ENCODE data around the gene IGFBP3.
"Not testable (repeated sequence)": the region's sequence is repeated elsewhere in the genome, so short reads cannot be mapped to it uniquely, and the experiment has no call there.

Gene IGFBP3

GRCh38 chr7:45920502-45921380 lies at the start of gene IGFBP3:
IGFBP3 (minus strand) TSS chr7:45921272; CDS start chr7:45921140, 132 bp downstream.
- DNase-seq (ENCODE audit: low read depth, low spot score), result no peak
- H3K27ac ChIP-seq, result no peak within 1 kb of the TSS

GRCh38 chr7:45970454-45970853 lies 49.4 kb upstream of the IGFBP3 start:
- DNase-seq (ENCODE audit: low read depth, low spot score), result no peak
- H3K27ac ChIP-seq, result no peak overlapping the region

- H3K27ac ChIP-seq, result no peak overlapping the region
Observed at GRCh38 chr7:45969940-45970339, 48.9 kb upstream of the IGFBP3 start.

GRCh38 chr7:45968856-45969541 lies 47.9 kb upstream of the IGFBP3 start:
- DNase-seq (ENCODE audit: low read depth, low spot score), result no peak
- no peak overlapping the region for H3K27ac ChIP-seq

More at GRCh38 chr7:45969940-45970339, 48.9 kb upstream of the IGFBP3 start:
- no peak for DNase-seq (ENCODE audit: low read depth, low spot score)

GRCh38 chr7:45968312-45968711 lies 47.2 kb upstream of the IGFBP3 start:
- no peak for DNase-seq (ENCODE audit: low read depth, low spot score)
- no peak overlapping the region for H3K27ac ChIP-seq

GRCh38 chr7:45967591-45968157 lies 46.6 kb upstream of the IGFBP3 start:
- H3K27ac ChIP-seq, result no peak overlapping the region
- DNase-seq (ENCODE audit: low read depth, low spot score), result no peak

GRCh38 chr7:45962861-45963260 lies 41.8 kb upstream of the IGFBP3 start:
- DNase-seq (ENCODE audit: low read depth, low spot score), result no peak
- no peak overlapping the region for H3K27ac ChIP-seq

- DNase-seq (ENCODE audit: low read depth, low spot score), result no peak
- H3K27ac ChIP-seq, result no peak overlapping the region
Observed at GRCh38 chr7:45957721-45958120, 36.6 kb upstream of the IGFBP3 start.

- no peak overlapping the region for H3K27ac ChIP-seq
Observed at GRCh38 chr7:45955286-45955685, 34.2 kb upstream of the IGFBP3 start.

GRCh38 chr7:45953055-45953454 lies 32.0 kb upstream of the IGFBP3 start:
- H3K27ac ChIP-seq; DNase-seq (ENCODE audit: low read depth, low spot score): not testable (repeated sequence)

More at GRCh38 chr7:45955286-45955685, 34.2 kb upstream of the IGFBP3 start:
- no peak for DNase-seq (ENCODE audit: low read depth, low spot score)

GRCh38 chr7:45944058-45944457 lies 23.0 kb upstream of the IGFBP3 start:
- no peak for DNase-seq (ENCODE audit: low read depth, low spot score)
- H3K27ac ChIP-seq, result no peak overlapping the region

GRCh38 chr7:45940939-45941338 lies 19.9 kb upstream of the IGFBP3 start:
- no peak overlapping the region for H3K27ac ChIP-seq
- DNase-seq (ENCODE audit: low read depth, low spot score), result no peak

- H3K27ac ChIP-seq; DNase-seq (ENCODE audit: low read depth, low spot score): not testable (repeated sequence)
Observed at GRCh38 chr7:45940237-45940781, 19.2 kb upstream of the IGFBP3 start.

- no peak overlapping the region for H3K27ac ChIP-seq
- DNase-seq (ENCODE audit: low read depth, low spot score), result no peak
Observed at GRCh38 chr7:45939574-45939973, 18.5 kb upstream of the IGFBP3 start.

- no peak for DNase-seq (ENCODE audit: low read depth, low spot score)
- H3K27ac ChIP-seq, result no peak overlapping the region
Observed at GRCh38 chr7:45938626-45939302, 17.7 kb upstream of the IGFBP3 start.

- DNase-seq (ENCODE audit: low read depth, low spot score), result no peak
- no peak overlapping the region for H3K27ac ChIP-seq
Observed at GRCh38 chr7:45937862-45938261, 16.8 kb upstream of the IGFBP3 start.

- no peak overlapping the region for H3K27ac ChIP-seq
- no peak for DNase-seq (ENCODE audit: low read depth, low spot score)
Observed at GRCh38 chr7:45937301-45937700, 16.2 kb upstream of the IGFBP3 start.

GRCh38 chr7:45930967-45931366 lies 9.9 kb upstream of the IGFBP3 start:
- no peak for DNase-seq (ENCODE audit: low read depth, low spot score)
- H3K27ac ChIP-seq, result no peak overlapping the region

GRCh38 chr7:45927721-45928120 lies 6.6 kb upstream of the IGFBP3 start:
- H3K27ac ChIP-seq, result no peak overlapping the region
- DNase-seq (ENCODE audit: low read depth, low spot score), result no peak

- no peak overlapping the region for H3K27ac ChIP-seq
- peak; percentile 79 for DNase-seq (ENCODE audit: low read depth, low spot score)
Observed at GRCh38 chr7:45924283-45924682, 3.2 kb upstream of the IGFBP3 start.
